HFF-Myc (cell line): ENCODE data around the gene KIF18B.
A peak's percentile ranks its signal among the peaks of the same experiment; 100 is the strongest.

Source experiments
- DNase-seq: peaks from one replicate; pipeline ENCODE4 v3.0.0-alpha.2; 2011; ENCODE audit warnings: low read depth; ENCODE audit errors: extremely low read depth
- H3K4me3 ChIP-seq: replicated peaks from 2 replicates; pipeline ENCODE4 v1.5.1; 2011; ENCODE audit warnings: low read depth, mild to moderate bottlenecking, control low read depth, low read length
- TF ChIP-seq, protein P1 (sequence below): IDR thresholded peaks from 2 replicates; pipeline ENCODE4 v1.5.1; 2012; ENCODE audit warnings: mild to moderate bottlenecking, low read depth, low read length, control low read depth; ENCODE audit errors: missing control alignments

The KIF18B gene

DNA sequence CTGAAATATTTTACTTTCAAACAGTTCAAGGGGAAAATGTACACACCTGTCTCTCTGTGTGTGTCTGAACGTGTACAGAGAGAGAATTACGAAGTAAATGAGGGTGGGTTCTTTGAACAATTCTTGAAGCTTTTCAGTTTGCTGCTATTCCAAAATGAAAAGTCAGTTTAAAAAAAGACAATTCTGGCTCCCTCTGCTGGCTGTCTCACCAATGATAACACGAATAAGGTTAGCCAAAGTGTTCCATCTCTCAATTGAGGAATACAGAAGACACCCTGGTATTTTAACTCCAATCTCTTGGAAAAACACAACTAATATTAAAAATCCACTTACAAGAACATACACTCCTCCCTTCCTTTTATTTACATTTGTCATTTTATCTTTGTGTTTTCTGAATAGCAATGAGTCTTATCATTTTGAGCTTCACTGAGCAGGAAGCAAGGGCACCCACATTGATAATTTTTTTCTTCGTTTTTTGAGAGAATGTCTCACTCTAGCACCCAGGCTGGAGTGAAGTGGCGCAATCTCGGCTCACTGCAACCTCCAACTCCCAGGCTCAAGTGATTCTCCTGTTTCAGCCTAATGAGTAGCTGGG is 68.8 kb downstream of the KIF18B start:
- TF ChIP-seq, protein P1, sequence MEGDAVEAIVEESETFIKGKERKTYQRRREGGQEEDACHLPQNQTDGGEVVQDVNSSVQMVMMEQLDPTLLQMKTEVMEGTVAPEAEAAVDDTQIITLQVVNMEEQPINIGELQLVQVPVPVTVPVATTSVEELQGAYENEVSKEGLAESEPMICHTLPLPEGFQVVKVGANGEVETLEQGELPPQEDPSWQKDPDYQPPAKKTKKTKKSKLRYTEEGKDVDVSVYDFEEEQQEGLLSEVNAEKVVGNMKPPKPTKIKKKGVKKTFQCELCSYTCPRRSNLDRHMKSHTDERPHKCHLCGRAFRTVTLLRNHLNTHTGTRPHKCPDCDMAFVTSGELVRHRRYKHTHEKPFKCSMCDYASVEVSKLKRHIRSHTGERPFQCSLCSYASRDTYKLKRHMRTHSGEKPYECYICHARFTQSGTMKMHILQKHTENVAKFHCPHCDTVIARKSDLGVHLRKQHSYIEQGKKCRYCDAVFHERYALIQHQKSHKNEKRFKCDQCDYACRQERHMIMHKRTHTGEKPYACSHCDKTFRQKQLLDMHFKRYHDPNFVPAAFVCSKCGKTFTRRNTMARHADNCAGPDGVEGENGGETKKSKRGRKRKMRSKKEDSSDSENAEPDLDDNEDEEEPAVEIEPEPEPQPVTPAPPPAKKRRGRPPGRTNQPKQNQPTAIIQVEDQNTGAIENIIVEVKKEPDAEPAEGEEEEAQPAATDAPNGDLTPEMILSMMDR: peak; percentile 61
- no peak overlapping the region for H3K4me3 ChIP-seq
- no peak for DNase-seq

DNA sequence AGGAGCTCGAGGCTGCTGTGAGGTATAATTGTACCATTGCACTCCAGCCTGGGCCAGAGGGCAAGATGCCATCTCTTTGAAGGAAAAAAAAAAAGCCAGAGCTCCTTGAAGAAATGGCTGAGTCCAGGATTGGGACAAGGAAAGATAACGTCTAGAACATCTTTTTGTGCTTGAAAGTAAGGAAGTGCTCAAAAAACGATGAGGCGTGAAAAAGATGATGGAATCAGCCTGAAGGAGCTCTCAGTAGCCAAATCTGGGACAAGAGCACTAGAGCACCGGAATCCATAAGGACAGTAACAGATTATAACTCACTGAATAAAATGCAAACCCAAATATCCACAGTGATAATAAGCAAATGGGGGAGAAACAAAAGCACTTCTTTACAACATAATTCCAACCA is 70.5 kb downstream of the KIF18B start:
- TF ChIP-seq, protein P1: no peak
- DNase-seq: no peak
- H3K4me3 ChIP-seq: no peak overlapping the region

DNA sequence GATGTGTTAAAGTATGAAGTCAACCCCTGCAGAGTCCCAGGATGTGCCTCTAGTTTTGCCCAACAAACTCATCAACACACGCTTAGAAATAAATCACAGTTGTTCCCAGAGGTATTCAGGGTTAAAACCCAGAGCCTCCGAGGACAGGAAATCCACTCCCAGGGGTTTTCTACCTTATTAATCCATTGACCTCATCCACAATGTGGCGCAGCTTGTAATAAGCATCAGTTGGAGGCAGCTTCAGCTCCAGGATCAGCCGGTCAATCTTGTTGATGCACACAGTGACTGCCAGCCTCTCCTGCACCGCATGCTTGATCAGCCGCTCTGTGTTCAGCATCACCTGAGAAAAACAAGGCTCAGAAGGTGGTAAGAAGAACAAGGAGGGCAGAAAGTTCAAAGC is 71.8 kb downstream of the KIF18B start:
- TF ChIP-seq, protein P1: no peak
- DNase-seq: no peak
- H3K4me3 ChIP-seq: no peak overlapping the region
